Measurements from ENCODE around the gene TMEM266.

TMEM266 gene

GRCh38 chr15:76135516-76135915 lies 75.7 kb downstream of the TMEM266 start:
- DNase-seq, result no peak

DNA sequence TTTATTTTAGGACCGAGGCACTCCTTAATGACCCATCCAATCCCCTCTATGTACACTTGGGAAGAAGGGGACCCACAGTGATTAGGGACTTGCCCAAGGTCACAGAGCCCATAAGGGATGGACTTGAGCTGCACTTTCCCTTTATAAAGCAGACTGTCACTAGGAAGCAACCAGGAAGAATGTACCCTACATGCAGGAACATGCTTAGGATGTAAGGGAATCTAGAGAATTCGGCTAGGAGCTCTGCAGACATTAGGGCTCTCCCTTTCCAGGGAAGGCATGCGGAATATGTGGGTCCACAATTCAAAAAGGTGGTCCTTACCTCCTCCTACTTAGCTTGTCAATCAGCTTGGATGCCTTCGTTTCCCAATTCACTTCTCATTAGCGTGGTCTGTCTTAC lies 78.7 kb downstream of the TMEM266 start:
- DNase-seq, result no peak

DNA sequence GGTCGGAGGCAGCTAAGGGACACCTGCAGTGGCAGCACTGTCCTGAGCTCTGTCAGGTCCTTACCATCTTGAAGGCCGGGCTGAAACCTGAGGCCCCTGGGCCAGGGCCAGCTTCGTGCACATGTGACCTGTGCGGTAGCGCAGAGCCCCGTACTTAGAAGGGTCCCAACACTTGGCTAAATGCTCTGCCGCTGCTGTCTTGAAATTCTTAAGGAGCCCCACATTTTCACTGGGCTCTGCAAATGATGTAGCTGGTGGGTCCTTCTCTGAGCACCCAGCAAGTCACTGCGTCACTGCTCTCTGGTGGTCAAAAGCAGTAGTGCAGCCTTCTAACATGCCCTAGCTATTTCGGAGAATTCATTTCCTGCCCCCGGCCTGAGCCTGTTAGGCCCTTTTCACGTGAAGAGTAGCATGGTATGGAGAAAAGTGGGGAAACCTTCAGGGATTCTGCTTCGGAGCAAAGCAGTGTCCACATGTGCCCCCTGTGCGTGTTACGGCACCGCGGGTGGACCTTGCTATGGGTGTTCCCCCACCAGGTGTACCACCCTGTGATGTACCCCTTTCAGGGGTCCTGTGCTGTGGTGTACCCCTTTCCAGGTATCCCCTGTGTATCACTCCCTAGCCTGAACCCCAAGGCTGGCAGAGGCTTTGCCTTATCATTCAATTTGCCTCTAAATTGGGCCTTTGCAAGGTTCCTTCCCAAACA lies 79.7 kb downstream of the TMEM266 start:
- DNase-seq, result no peak

DNA sequence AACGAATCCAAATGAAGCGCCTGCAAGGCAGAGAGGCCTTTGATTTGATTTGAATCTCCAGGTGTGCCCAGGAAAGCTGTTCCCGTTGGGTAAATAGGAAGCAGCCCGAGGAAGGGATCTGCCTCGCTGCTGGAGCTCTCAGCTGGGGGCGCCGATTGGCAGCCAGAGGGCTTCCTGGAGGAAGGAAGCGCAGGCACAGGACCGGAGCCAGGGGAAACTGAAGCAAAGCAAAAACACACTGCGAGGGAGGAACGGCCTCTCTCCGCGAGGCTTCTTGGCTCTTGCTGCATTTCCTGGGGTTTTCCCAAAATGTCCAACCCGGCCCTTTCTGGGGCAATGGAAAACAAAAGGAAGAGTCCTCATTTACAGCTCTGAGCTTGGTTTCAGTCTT lies 80.3 kb downstream of the TMEM266 start:
- no peak for DNase-seq

GRCh38 chr15:76146812-76147211 lies 87.0 kb downstream of the TMEM266 start:
- DNase-seq, result no peak

GRCh38 chr15:76147906-76148570 lies 88.3 kb downstream of the TMEM266 start:
- no peak for DNase-seq

GRCh38 chr15:76149291-76149915 lies 89.6 kb downstream of the TMEM266 start:
- no peak for DNase-seq

DNA sequence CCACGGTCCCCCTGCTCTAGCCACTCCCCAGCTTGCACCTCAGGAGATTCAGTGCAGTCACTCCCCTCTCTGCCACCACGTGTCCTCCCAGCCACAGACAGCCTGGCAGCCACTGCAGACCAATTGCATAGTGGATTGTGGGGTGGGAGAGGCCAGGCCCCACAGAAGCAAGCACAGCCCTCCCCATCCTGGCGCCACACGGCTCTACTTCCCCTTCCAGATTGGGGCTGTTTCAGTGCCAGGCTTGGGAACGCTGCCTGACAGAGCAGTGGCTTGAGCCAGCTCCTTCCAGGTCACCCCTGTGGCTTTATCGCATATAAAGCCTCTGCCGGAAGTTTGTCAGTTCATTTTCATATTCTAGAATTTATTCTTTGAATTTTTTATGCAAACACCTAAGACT lies 90.7 kb downstream of the TMEM266 start:
- no peak for DNase-seq

- peak; percentile 42 for DNase-seq
Measured at GRCh38 chr15:76150971-76151598, 91.3 kb downstream of the TMEM266 start.

DNA sequence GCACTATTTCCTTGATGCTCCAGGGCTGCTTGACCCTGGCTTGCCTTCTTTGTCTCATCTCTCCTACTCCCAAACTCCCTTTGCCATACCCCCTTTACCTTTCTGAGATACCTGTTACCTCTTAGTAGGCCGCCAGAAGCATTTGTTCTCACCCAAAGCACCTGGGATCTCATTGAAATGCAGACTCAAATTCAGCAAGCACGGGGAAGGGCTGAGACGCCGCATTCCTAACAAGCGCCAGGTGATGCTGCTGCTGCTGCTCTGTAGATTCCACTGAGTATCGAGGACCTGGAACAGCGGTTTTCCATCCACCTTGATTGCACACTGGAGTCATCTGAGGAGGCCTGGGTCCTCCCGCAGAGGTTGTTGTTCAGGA lies 91.8 kb downstream of the TMEM266 start:
- DNase-seq, result no peak

- DNase-seq, result no peak
Measured at GRCh38 chr15:76152197-76152596, 92.4 kb downstream of the TMEM266 start.

- DNase-seq, result no peak
Measured at GRCh38 chr15:76153241-76154197, 93.7 kb downstream of the TMEM266 start.

DNA sequence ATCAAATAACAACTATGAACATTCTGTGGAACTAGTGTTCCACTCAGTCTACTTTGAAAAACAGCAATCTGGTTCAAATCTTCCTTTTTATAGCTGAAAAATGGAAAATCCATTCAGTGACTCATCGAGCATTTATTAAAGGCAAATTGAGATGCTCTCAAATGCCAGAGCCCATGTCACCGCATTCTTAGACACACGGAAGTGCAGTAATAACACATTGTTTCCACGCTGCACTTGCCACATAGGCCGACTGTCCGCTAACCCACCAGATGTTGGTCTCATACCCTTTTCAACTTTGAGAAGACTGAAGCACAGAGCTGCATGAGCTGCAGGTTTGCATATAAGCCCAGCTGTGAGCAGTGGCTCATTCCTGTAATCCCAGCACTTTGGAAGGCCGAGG lies 95.9 kb downstream of the TMEM266 start:
- DNase-seq, result no peak

DNA sequence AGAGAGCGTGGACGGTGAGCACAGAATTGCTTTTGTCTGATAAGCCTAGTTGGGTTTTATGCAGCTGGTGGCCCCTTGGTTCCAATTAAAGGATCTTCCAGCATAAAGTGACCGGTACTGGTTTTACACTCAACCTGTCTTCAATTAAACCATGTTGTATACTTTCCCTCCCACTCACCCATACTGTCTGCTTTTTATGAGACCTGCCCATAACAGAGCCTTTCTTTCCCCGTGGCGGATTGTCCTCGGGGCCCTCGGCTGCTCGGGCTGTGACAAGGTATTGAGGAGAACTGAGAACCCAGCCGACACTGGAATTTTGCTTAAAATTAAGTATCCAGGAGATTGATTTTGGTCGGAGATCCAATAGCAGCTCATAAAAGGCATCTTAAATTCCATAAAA lies 98.4 kb downstream of the TMEM266 start:
- DNase-seq, result no peak

GRCh38 chr15:76158815-76159214 lies 99.0 kb downstream of the TMEM266 start:
- DNase-seq, result no peak

- no peak for DNase-seq
Measured at GRCh38 chr15:76159282-76159681, 99.5 kb downstream of the TMEM266 start.

GRCh38 chr15:76160426-76161152 lies 100.8 kb downstream of the TMEM266 start:
- DNase-seq, result no peak

DNA sequence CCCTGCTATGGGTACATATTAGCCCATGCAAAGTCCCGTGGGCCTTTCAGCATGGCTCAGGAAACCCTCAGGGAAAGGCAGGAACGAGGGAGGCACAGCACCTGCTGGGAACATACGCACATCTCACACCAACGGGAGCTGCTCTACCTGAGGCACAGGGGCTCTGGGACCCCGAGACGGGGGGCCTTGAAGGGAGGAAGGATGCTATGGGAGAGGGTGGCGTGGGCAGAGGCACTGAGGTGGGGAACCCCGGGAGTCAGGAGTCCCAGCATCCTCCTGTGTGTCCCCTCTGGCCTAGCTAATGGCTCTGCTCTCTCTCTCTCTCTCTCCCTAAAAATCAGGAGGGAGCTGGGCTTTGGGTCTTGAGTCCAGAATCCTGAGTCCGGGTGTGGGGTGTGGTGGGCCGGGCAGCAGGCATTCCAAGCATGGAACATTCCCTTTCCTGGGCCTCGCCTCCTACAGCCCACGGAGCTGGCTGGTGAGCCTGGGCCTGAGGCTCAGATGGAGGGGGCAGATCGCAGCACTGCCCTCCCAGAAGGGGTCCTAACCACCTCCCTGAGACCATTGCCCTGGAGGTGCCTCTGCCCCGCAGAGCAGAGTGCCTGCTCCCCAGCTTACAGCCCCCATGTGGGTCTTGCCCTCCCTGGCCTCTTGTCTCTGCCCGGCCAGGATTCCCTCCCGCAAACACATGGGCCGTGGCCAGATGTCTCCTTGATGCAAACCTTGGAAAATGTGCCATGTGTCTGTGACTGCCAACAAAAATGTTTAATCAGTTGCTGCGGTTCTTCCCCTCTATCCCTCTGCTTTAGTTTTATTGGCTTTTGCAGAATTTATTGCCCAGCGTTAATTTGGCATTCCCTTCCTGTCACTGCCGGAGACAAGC lies 101.6 kb downstream of the TMEM266 start:
- no peak for DNase-seq

DNA sequence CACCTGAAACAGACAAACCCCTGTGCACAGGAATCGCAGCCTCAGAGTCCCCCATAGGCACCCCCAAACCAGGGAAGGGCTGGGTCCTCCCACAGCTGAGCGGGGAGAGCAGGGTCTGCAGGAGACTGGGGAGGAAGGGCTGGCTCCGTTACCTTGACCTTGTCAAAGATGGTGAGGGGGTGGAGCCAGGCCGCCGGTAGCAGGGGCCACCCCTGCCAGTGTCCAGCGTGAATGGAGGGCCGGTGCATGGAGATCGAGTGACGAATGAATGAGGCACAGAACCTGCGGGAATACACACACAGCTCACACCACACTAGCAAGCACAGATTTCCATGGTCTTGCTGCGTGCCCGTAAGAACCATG lies 102.2 kb downstream of the TMEM266 start:
- DNase-seq, result no peak

GRCh38 chr15:76162784-76163456 lies 103.1 kb downstream of the TMEM266 start:
- DNase-seq, result no peak
